OCI-LY7 (cell line): ENCODE measurements around the gene SERTAD1. TPM values are rescaled to one million over a fixed set of nuclear protein-coding genes. Genes with fewer than 3 reads are reported as not detected.

ENCODE experiments used
- BruUV-seq: library from RNA; stranded (reverse); fragments of 400-500 nt; replicated peaks from 2 replicates; lab custom pipeline; 2021; lab: Mats Ljungman, UMichigan
- CTCF ChIA-PET: fragments of 300-600 bp; sonication (Branson Sonifier 250); formaldehyde crosslinking; loops from one replicate; lab custom pipeline; 2022; ENCODE audit warnings: antibody characterized with exemption; ENCODE audit not compliant: unreplicated experiment; lab: Charles Lee
- POLR2A ChIA-PET: fragments of 300-600 bp; sonication (Branson Sonifier 250); formaldehyde crosslinking; loops from one replicate; lab custom pipeline; 2022; ENCODE audit warnings: antibody characterized with exemption; lab: Charles Lee
- DNase-seq: peaks from one replicate; pipeline ENCODE4 v3.0.0-alpha.2; 2015; ENCODE audit warnings: low spot score
- H2AFZ ChIP-seq: fragments of 200-600 bp; sonication (generic), shearing (Covaris generic); 2 replicates; pipeline ENCODE4 v1.6.1; 2014; ENCODE audit warnings: mild to moderate bottlenecking, antibody characterized with exemption, low read length, moderate library complexity
- H3K27ac ChIP-seq: fragments of 200-600 bp; sonication (generic); 2 replicates; pipeline ENCODE4 v1.5.1; 2014; ENCODE audit warnings: mixed run types, low read depth, mild to moderate bottlenecking, moderate library complexity, low read length, inconsistent platforms; ENCODE audit not compliant: poor library complexity, severe bottlenecking
- H3K36me3 ChIP-seq: fragments of 200-600 bp; sonication (generic); 2 replicates; pipeline ENCODE4 v1.6.1; 2014; ENCODE audit warnings: mild to moderate bottlenecking, antibody characterized with exemption, low read length, moderate library complexity, mixed read lengths; ENCODE audit not compliant: insufficient read depth
- H3K4me1 ChIP-seq: fragments of 200-600 bp; sonication (generic); 2 replicates; pipeline ENCODE4 v1.5.1; 2014; ENCODE audit warnings: mild to moderate bottlenecking, low read length; ENCODE audit not compliant: insufficient read depth, poor library complexity, severe bottlenecking
- H3K4me2 ChIP-seq: fragments of 200-600 bp; sonication (generic); 2 replicates; pipeline ENCODE4 v1.6.1; 2014; ENCODE audit warnings: mild to moderate bottlenecking, low read length
- H3K4me3 ChIP-seq: fragments of 200-600 bp; sonication (generic); 2 replicates; pipeline ENCODE4 v1.5.1; 2014; ENCODE audit warnings: mild to moderate bottlenecking, low read depth, low read length; ENCODE audit not compliant: poor library complexity, severe bottlenecking
- H3K79me2 ChIP-seq: fragments of 200-600 bp; sonication (generic); 2 replicates; pipeline ENCODE4 v1.6.1; 2016; ENCODE audit warnings: low read depth, mild to moderate bottlenecking, low read length, moderate library complexity, mixed read lengths; ENCODE audit not compliant: insufficient read depth
- H3K9me2 ChIP-seq: fragments of 200-600 bp; sonication (generic); 2 replicates; pipeline ENCODE4 v1.6.1; 2016; ENCODE audit warnings: mild to moderate bottlenecking, low read length, mixed read lengths; ENCODE audit not compliant: insufficient read depth
- H3K9me3 ChIP-seq: fragments of 200-600 bp; sonication (generic); 2 replicates; pipeline ENCODE4 v1.6.1; 2014; ENCODE audit warnings: mild to moderate bottlenecking, mixed run types, low read length, mixed read lengths
- H4K20me1 ChIP-seq: fragments of 200-600 bp; sonication (generic); 2 replicates; pipeline ENCODE4 v1.6.1; 2014; ENCODE audit warnings: mild to moderate bottlenecking, antibody characterized with exemption, low read length, moderate library complexity, mixed read lengths; ENCODE audit not compliant: insufficient read depth
- EZH2phosphoT487 ChIP-seq: fragments of 200-600 bp; sonication (generic); IDR thresholded peaks from 2 replicates; pipeline ENCODE4 v1.6.1; 2018; ENCODE audit warnings: low read depth, borderline replicate concordance, mild to moderate bottlenecking, mixed run types, antibody characterized with exemption, low read length, moderate library complexity, mixed read lengths
- intact Hi-C: fragments of 100-400 bp; cut with micrococcal nuclease; formaldehyde crosslinking; loops from one replicate; pipeline ENCODE4 v1.10.0; 2022; ENCODE audit not compliant: unreplicated experiment
- total RNA-seq, 2 experiments: library from RNA; depleted of rRNA in 1 of 2; stranded (reverse); fragments of >200 nt in 1 of 2; shearing (Covaris generic) in 1 of 2; gene quantifications; 2 replicates each; pipeline ENCODE4 v1.2.3, GENCODE V29; 2014 to 2022
- TF ChIP-seq, protein P1 (sequence below): fragments of 200-600 bp; sonication (generic); conservative IDR thresholded peaks from 2 replicates; pipeline ENCODE4 v1.5.1; 2014; ENCODE audit warnings: mild to moderate bottlenecking, antibody characterized with exemption, low read length, moderate library complexity, mixed read lengths

SERTAD1 gene
- total RNA-seq, 2 experiments from 2014 or later, result 5.7 to 6.1 TPM

DNA sequence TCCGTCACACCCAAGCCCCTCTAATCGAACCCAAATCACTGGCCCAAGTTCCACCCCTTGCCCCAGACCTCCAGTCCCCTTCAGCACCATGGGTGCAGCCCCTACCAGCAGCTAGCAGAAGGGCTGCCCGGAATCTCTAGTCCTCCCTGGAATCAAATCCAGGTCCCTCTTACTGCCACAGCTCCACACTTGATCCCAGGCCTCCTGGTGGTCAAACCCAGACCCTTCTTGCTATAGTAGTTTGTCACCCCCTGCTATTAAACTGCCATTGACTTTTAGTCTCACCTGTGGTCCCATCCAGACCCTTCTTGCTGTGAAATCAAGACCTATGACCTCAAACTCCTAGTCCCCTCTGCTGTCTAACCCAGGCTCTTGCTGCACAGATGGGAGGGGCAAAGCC lies 44.5 kb downstream of the SERTAD1 start:
- DNase-seq, result no peak
- Histone ChIP-seq H2AFZ (no peak overlapping the region), H4K20me1 (no peaks in the 10 kb centered on the region), H3K4me1 (no peaks in the 10 kb centered on the region), H3K4me3 (no peak overlapping the region), H3K79me2 (no peaks in the 10 kb centered on the region), H3K4me2 (no peak overlapping the region), H3K9me2 (no peaks in the 10 kb centered on the region), H3K27ac (no peak overlapping the region), H3K9me3 (no peaks in the 10 kb centered on the region), H3K36me3 (no peaks in the 10 kb centered on the region)
- intact Hi-C loops, result no loop called here
- POLR2A ChIA-PET, result no interaction called here
- no TSS peak for BruUV-seq
- TF ChIP-seq EZH2phosphoT487, result no peak
- TF ChIP-seq, protein P1, sequence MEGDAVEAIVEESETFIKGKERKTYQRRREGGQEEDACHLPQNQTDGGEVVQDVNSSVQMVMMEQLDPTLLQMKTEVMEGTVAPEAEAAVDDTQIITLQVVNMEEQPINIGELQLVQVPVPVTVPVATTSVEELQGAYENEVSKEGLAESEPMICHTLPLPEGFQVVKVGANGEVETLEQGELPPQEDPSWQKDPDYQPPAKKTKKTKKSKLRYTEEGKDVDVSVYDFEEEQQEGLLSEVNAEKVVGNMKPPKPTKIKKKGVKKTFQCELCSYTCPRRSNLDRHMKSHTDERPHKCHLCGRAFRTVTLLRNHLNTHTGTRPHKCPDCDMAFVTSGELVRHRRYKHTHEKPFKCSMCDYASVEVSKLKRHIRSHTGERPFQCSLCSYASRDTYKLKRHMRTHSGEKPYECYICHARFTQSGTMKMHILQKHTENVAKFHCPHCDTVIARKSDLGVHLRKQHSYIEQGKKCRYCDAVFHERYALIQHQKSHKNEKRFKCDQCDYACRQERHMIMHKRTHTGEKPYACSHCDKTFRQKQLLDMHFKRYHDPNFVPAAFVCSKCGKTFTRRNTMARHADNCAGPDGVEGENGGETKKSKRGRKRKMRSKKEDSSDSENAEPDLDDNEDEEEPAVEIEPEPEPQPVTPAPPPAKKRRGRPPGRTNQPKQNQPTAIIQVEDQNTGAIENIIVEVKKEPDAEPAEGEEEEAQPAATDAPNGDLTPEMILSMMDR, result 0 out of 2 replicates have a peak, but pooled peaks have one; percentile 22
- CTCF ChIA-PET, result no interaction called here

DNA sequence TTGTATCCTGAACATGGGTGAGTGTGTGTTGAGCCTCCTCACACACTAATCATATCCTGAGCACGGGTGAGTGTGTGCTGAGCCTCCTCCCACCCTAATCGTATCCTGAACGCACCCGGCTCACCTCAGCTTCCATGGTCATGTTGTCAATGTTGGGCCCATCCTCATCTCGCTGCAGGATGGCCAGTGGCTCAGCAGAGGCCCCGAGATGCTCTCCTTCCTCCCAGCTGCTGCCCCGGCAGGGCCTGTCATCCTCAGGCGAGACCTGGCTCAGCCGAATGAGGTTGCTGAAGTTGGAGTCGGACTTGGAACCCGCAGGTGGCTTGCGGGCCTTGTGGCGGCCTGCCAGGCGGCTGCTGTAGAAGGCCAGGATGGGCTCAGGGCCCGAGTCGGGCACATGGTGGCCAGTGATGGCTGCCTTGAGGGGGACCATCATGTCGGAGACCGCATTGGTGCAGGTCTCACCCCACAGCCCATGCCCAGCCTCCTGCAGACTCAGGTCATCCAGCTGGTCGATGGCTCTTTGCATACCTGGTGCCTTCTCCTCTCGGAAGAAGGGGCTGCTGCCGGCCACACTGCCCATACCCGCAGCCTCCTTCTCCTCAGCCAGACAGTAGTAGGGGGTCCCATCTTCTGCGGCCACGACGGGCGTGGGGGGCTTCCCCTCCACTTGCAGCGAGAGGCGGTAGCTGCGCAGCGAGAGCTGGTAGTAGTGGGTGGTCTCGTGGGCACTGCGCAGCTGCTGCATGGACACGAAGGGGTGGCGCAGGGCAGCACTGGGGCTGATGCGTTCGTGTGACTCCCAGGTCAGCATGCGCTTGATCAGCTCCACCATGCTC lies 45.4 kb downstream of the SERTAD1 start:
- CTCF ChIA-PET, result interaction anchor here (0.5 kb wide), 1 partner anchor 33 kb away, joined by 3 read pairs; the partner anchor contains the start of gene PRX
- H3K79me2 ChIP-seq, result no peaks in the 10 kb centered on the region
- intact Hi-C loops, result no loop called here
- no peaks in the 10 kb centered on the region for H3K9me3 ChIP-seq
- H3K4me2 ChIP-seq, result no peak overlapping the region
- H2AFZ ChIP-seq, result no peak overlapping the region
- DNase-seq, result no peak
- H3K9me2 ChIP-seq, result no peaks in the 10 kb centered on the region
- no peak overlapping the region for H3K27ac ChIP-seq
- H3K4me1 ChIP-seq, result no peaks in the 10 kb centered on the region
- no TSS peak for BruUV-seq
- no peak overlapping the region for H3K4me3 ChIP-seq
- TF ChIP-seq, protein P1, result no peak
- TF ChIP-seq EZH2phosphoT487, result no peak
- no peaks in the 10 kb centered on the region for H3K36me3 ChIP-seq
- POLR2A ChIA-PET, result interaction anchor here (0.6 to 0.7 kb wide), 3 partner anchors 9 to 21 kb away, joined by 3 read pairs; no protein-coding TSS in a partner anchor
- no peaks in the 10 kb centered on the region for H4K20me1 ChIP-seq
